ENCODE measurements around the gene SPAG4. TPM values are rescaled to one million over a fixed set of nuclear protein-coding genes. Genes with fewer than 3 reads are reported as not detected.

The SPAG4 gene, protein sequence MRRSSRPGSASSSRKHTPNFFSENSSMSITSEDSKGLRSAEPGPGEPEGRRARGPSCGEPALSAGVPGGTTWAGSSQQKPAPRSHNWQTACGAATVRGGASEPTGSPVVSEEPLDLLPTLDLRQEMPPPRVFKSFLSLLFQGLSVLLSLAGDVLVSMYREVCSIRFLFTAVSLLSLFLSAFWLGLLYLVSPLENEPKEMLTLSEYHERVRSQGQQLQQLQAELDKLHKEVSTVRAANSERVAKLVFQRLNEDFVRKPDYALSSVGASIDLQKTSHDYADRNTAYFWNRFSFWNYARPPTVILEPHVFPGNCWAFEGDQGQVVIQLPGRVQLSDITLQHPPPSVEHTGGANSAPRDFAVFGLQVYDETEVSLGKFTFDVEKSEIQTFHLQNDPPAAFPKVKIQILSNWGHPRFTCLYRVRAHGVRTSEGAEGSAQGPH
- total RNA-seq, result 1 to 10 TPM; 2.9 to 3.6 TPM

DNA sequence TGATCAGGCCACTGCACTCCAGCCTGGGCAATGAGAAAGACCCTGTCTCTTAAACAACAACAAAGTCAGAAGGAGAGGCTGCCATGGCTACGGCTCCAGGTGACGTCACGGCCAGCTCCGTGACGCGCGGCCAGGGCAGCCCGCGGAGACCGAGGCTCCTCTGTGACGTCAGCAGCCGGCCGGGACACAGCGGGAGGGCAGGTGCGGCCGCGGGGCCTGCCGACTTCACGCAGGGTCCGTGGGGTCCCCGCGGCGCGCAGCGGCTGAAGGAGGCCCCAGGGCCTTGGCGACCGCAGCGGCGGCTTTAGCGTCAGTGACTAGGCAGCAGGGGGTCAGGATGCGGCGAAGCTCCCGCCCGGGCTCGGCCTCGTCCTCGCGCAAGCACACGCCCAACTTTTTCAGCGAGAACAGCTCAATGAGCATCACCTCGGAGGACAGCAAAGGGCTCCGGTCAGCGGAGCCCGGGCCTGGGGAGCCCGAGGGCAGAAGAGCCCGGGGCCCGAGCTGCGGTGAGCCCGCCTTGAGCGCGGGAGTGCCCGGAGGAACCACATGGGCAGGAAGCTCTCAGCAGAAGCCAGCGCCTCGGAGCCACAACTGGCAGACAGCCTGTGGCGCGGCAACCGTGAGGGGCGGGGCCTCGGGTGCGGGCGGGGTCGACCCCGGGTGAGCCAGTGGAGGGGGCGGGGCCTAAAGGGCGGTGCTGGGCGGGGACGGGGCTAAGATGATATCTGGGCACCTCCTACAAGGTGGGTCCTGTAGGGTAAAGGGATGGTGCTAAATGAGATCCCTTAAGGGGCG lies at the start of gene SPAG4:
Gene SPAG4 (plus strand): TSS at position 163 of the 798 bp plus-strand sequence. CDS start 175 bp downstream, at position 338.
- intact Hi-C loops (cut with micrococcal nuclease), result loop anchor here (1.0 to 5.0 kb wide), 8 partner anchors 15 to 436 kb away; partner anchors contain the start of genes CEP250, CPNE1, PHF20 and RBM12
- Mint-ChIP-seq H3K36me3 (ENCODE audit: low read depth) (no peaks in the 10 kb centered on the region), H3K27me3 (ENCODE audit: low read depth) (peaks cover 4% of the 10 kb centered on the region), H3K4me1 (ENCODE audit: low read depth) (peaks cover 47% of the 10 kb centered on the region), H3K4me3 (peak within 1 kb of the TSS; percentile 82), H3K27ac (peak within 1 kb of the TSS; percentile 79), H3K9me3 (no peaks in the 10 kb centered on the region)
- DNase-seq, result peak; percentile 100
- CTCF ChIA-PET, result interaction anchor here (0.6 to 0.8 kb wide), 2 partner anchors 12 to 989 kb away, joined by 4 to 5 read pairs; no protein-coding TSS in a partner anchor

DNA sequence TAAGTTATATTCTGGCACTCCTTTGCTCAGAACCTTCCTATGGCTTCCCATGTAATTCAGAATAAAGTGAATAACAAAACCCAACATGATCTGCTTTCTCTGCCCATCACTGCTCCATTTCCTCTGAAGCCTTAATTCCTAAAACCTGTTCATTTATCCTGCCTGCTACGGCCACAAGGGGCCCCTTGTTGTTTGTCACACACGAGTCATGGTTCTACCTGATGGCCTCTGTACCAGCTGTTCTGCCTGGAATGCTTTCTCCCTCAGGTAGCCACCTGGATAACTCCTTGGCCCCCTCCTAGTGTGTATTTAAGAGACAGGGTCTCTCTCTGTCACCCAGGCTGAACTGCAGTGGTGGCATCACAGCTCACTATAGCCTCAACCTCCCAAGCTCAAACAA lies 47.0 kb upstream of the SPAG4 start:
- H3K9me3 Mint-ChIP-seq, result peaks cover 6% of the 10 kb centered on the region
- no peak overlapping the region for H3K27ac Mint-ChIP-seq
- H3K36me3 Mint-ChIP-seq (ENCODE audit: low read depth), result no peaks in the 10 kb centered on the region
- intact Hi-C loops (cut with micrococcal nuclease), result no loop called here
- DNase-seq, result peak; percentile 31
- no peak overlapping the region for H3K4me3 Mint-ChIP-seq
- no peaks in the 10 kb centered on the region for H3K4me1 Mint-ChIP-seq (ENCODE audit: low read depth)
- no peaks in the 10 kb centered on the region for H3K27me3 Mint-ChIP-seq (ENCODE audit: low read depth)
- CTCF ChIA-PET, result no interaction called here

GRCh38 chr20:35571555-35571954 lies 44.1 kb upstream of the SPAG4 start:
- H3K4me1 Mint-ChIP-seq (ENCODE audit: low read depth), result no peaks in the 10 kb centered on the region
- no peak for DNase-seq
- no peaks in the 10 kb centered on the region for H3K27me3 Mint-ChIP-seq (ENCODE audit: low read depth)
- no peak overlapping the region for H3K4me3 Mint-ChIP-seq
- CTCF ChIA-PET, result interaction anchor here (0.6 kb wide), 1 partner anchor 696 kb away, joined by 3 read pairs; no protein-coding TSS in a partner anchor
- no peak overlapping the region for H3K27ac Mint-ChIP-seq
- no peaks in the 10 kb centered on the region for H3K36me3 Mint-ChIP-seq (ENCODE audit: low read depth)
- intact Hi-C loops (cut with micrococcal nuclease), result no loop called here
- peaks cover 10% of the 10 kb centered on the region for H3K9me3 Mint-ChIP-seq

DNA sequence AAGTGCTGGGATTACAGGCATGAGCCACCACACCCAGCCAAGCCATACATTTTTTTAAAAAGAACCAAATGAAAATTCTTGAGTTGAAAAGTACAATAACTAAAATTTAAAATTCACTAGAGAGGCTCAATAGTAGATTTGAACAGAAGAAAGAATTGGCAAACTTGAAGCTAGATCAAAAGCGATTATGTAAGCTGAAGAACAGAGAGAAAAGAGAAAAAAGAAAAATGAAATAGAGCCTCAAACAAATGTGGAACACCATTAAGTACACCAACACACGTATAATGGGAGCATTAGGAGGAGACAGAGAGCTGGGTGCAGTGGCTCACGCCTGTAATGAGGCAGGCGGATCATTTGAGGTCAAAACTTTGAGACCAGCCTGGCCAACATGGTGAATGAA lies 42.8 kb upstream of the SPAG4 start:
- DNase-seq, result no peak
- peaks cover 10% of the 10 kb centered on the region for H3K9me3 Mint-ChIP-seq
- no peaks in the 10 kb centered on the region for H3K36me3 Mint-ChIP-seq (ENCODE audit: low read depth)
- H3K27ac Mint-ChIP-seq, result no peak overlapping the region
- H3K4me3 Mint-ChIP-seq, result no peak overlapping the region
- CTCF ChIA-PET, result no interaction called here
- H3K4me1 Mint-ChIP-seq (ENCODE audit: low read depth), result no peaks in the 10 kb centered on the region
- intact Hi-C loops (cut with micrococcal nuclease), result no loop called here
- H3K27me3 Mint-ChIP-seq (ENCODE audit: low read depth), result peaks cover 2% of the 10 kb centered on the region

- peaks cover 2% of the 10 kb centered on the region for H3K27me3 Mint-ChIP-seq (ENCODE audit: low read depth)
- CTCF ChIA-PET, result interaction anchor here (0.6 kb wide), 2 partner anchors 101 to 147 kb away, joined by 3 to 4 read pairs; no protein-coding TSS in a partner anchor
Measured at GRCh38 chr20:35575958-35576357, 39.7 kb upstream of the SPAG4 start.

DNA sequence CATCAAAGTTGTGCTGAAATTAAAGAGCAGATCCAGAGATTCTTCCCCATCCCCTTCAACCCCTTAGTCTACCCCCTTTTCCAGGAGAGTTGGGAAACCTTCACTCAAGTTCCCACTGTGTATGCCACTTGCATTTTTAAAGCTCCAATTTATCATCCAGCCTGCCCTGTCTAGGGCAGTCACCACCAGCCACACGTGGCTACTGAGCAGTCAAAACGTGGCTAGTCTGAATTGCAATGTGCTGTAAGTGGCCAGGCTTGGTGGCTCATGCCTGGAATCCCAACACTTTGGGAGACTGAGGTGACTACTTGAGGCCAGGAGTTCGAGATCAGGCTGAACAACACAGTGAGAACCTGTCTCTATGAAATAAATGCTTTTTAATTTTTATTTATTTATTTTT lies 38.8 kb upstream of the SPAG4 start:
- Mint-ChIP-seq H3K4me1 (ENCODE audit: low read depth) (no peaks in the 10 kb centered on the region), H3K4me3 (no peak overlapping the region), H3K27ac (no peak overlapping the region), H3K9me3 (peaks cover 10% of the 10 kb centered on the region), H3K36me3 (ENCODE audit: low read depth) (no peaks in the 10 kb centered on the region), H3K27me3 (ENCODE audit: low read depth) (peaks cover 2% of the 10 kb centered on the region)
- CTCF ChIA-PET, result no interaction called here
- DNase-seq, result no peak
- intact Hi-C loops (cut with micrococcal nuclease), result no loop called here

More at GRCh38 chr20:35575958-35576357, 39.7 kb upstream of the SPAG4 start:
- no peak overlapping the region for H3K4me3 Mint-ChIP-seq
- H3K36me3 Mint-ChIP-seq (ENCODE audit: low read depth), result no peaks in the 10 kb centered on the region
- H3K4me1 Mint-ChIP-seq (ENCODE audit: low read depth), result no peaks in the 10 kb centered on the region
- intact Hi-C loops (cut with micrococcal nuclease), result no loop called here
- H3K27ac Mint-ChIP-seq, result no peak overlapping the region
- no peak for DNase-seq
- H3K9me3 Mint-ChIP-seq, result peaks cover 10% of the 10 kb centered on the region

- H3K4me3 Mint-ChIP-seq, result no peak overlapping the region
- CTCF ChIA-PET, result interaction anchor here (0.7 kb wide), 1 partner anchor 52 kb away, joined by 3 read pairs; no protein-coding TSS in a partner anchor
- H3K4me1 Mint-ChIP-seq (ENCODE audit: low read depth), result no peaks in the 10 kb centered on the region
- peaks cover 2% of the 10 kb centered on the region for H3K27me3 Mint-ChIP-seq (ENCODE audit: low read depth)
- intact Hi-C loops (cut with micrococcal nuclease), result no loop called here
- no peaks in the 10 kb centered on the region for H3K36me3 Mint-ChIP-seq (ENCODE audit: low read depth)
- peaks cover 6% of the 10 kb centered on the region for H3K9me3 Mint-ChIP-seq
- no peak overlapping the region for H3K27ac Mint-ChIP-seq
- DNase-seq, result no peak
Measured at GRCh38 chr20:35578469-35578868, 37.2 kb upstream of the SPAG4 start.

DNA sequence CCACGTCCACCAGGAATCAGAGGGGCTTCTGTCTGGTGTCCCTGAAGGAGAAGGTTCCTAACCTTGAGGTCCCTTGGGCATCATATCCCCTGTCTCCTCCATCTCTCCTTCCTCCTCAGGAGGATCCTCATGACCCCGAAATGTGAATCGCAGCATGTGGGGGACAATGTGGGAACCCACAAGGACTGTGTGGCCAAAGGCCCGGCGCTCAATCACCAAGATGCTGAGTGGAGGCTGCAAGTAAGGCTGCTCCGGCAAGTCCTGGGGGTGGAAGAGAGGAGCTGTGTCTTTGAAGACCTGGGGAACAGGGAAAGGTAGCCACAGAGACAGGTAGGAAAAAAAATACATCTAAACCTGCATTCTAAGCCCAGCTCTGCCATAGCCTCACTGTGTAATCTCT lies 36.4 kb upstream of the SPAG4 start:
- H3K9me3 Mint-ChIP-seq, result peaks cover 4% of the 10 kb centered on the region
- intact Hi-C loops (cut with micrococcal nuclease), result no loop called here
- no peak overlapping the region for H3K27ac Mint-ChIP-seq
- peaks cover 2% of the 10 kb centered on the region for H3K27me3 Mint-ChIP-seq (ENCODE audit: low read depth)
- CTCF ChIA-PET, result interaction anchor here (1.7 kb wide), 1 partner anchor 27 kb away, joined by 3 read pairs; no protein-coding TSS in a partner anchor
- H3K36me3 Mint-ChIP-seq (ENCODE audit: low read depth), result no peaks in the 10 kb centered on the region
- H3K4me1 Mint-ChIP-seq (ENCODE audit: low read depth), result no peaks in the 10 kb centered on the region
- H3K4me3 Mint-ChIP-seq, result no peak overlapping the region
- no peak for DNase-seq

DNA sequence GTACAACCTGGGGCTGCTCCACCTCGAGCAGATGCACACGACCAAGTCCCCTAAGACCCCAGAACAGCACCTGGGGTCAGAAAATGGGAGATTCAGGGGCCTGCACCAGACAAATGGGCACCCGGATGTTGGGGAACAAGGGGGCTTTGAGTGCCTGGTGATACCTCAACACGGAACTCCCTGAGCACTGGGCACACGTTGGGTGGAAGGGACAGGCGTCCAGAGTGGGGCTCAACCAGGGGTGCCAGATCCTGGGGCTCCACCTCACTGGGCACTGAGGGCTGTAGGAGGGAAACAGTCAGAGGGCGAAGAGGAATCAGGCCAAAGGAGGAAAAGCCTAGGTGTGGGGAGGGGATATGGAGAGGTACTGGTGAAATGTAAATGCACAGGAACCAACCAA lies 33.5 kb upstream of the SPAG4 start:
- no peak for DNase-seq
- Mint-ChIP-seq H3K27ac (no peak overlapping the region), H3K4me1 (ENCODE audit: low read depth) (no peaks in the 10 kb centered on the region), H3K9me3 (peaks cover 2% of the 10 kb centered on the region), H3K4me3 (no peak overlapping the region), H3K36me3 (ENCODE audit: low read depth) (no peaks in the 10 kb centered on the region), H3K27me3 (ENCODE audit: low read depth) (no peaks in the 10 kb centered on the region)
- CTCF ChIA-PET, result no interaction called here
- intact Hi-C loops (cut with micrococcal nuclease), result no loop called here

DNA sequence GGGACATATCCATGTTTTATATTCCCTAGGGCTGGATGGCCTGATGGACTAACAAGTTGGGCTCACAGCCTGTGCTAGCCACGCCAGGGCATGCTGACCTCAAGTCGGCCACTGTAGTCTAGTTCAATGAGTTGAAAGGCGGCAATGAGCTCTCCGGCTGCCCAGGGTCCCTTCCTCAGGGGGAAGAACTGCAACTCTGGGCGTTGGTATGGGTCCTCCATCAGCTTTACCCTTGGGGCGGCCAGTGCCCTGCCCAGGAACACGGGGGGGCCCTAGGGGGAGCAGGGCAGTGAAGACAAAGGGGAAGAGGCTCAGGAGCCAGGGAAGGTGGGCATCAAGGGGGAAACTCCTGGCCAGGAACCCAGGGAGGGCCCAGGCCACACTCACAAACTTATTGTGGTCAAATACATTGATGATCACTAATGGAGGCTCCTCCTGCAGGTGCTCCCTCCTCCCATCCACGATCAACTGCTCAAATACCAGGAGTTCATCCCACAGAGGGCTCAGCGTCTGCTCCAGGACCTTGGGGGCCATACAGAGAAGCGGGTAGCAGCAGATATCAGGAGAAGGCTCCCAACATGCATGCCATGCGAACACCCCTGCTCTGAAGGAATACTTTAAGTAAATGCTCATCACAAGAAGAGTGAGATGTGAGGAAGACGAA lies 32.8 kb upstream of the SPAG4 start:
- Mint-ChIP-seq H3K27ac (no peak overlapping the region), H3K9me3 (peaks cover 2% of the 10 kb centered on the region), H3K4me3 (no peak overlapping the region), H3K27me3 (ENCODE audit: low read depth) (no peaks in the 10 kb centered on the region), H3K36me3 (ENCODE audit: low read depth) (no peaks in the 10 kb centered on the region), H3K4me1 (ENCODE audit: low read depth) (no peaks in the 10 kb centered on the region)
- no peak for DNase-seq
- CTCF ChIA-PET, result no interaction called here
- intact Hi-C loops (cut with micrococcal nuclease), result no loop called here

GRCh38 chr20:35583636-35584560 lies 31.7 kb upstream of the SPAG4 start:
- intact Hi-C loops (cut with micrococcal nuclease), result no loop called here
- CTCF ChIA-PET, result no interaction called here
- peaks cover 2% of the 10 kb centered on the region for H3K9me3 Mint-ChIP-seq
- no peak overlapping the region for H3K4me3 Mint-ChIP-seq
- no peaks in the 10 kb centered on the region for H3K4me1 Mint-ChIP-seq (ENCODE audit: low read depth)
- no peaks in the 10 kb centered on the region for H3K27me3 Mint-ChIP-seq (ENCODE audit: low read depth)
- H3K27ac Mint-ChIP-seq, result no peak overlapping the region
- no peak for DNase-seq
- no peaks in the 10 kb centered on the region for H3K36me3 Mint-ChIP-seq (ENCODE audit: low read depth)
